Endothelial cell of hepatic sinusoid (primary cell): ENCODE measurements around the gene CTXN2.

Source experiments
- in situ Hi-C: cut with HindIII; loops from 2 replicates; pipeline ENCODE4 v1.10.0; 2017; ENCODE audit warnings: low sequenced_read_pairs

Gene CTXN2

GRCh38 chr15:48191574-48192225 is at the start of gene CTXN2:
Gene CTXN2, plus strand, starts transcription at chr15:48191665. Its CDS starts 9,636 bp downstream, at chr15:48201301.
- in situ Hi-C loops: no loop called here

DNA sequence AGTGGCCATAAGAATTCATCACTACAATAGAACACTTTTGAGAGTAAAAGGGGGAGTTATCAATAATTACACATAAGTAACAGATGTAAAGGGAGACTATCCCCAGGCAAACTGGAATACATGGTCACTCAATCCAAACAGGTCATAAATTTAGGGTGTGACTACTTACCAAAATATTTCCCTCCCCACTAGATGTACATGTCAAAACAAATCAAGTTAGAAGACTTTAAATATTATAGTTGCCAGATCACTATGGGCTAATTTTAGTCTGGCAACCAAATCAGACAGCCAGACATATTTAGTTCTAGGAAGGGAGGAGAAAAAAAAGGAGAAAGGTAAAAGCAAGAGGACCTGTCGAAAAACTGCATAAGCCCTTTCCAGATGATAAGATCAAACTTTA is 47.6 kb upstream of the CTXN2 start:
- in situ Hi-C loops: loop anchor here (25.0 kb wide), 1 partner anchor 93 kb away; no protein-coding TSS in a partner anchor

GRCh38 chr15:48144889-48145288 is 46.6 kb upstream of the CTXN2 start:
- in situ Hi-C loops: loop anchor here (25.0 kb wide), 1 partner anchor 92 kb away; no protein-coding TSS in a partner anchor

DNA sequence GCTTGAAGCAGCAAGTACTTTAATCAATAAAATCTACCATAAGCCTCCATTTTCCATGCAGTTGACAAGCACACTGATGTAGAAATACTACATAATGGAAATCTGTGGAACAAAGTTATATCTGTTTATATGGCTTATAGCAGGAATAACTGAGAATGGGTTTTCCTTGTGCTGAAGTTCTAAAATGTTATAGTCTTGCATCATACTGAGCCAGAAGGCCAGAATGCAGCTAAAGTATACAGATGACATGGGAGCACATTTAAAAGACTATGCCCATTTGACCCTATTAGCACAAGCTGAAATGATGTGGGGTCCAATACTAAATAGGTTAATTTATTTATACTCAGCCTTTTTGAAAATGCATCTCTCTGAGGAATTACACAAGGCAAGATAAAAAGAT is 45.5 kb upstream of the CTXN2 start:
- in situ Hi-C loops: loop anchor here (25.0 kb wide), 1 partner anchor 91 kb away; no protein-coding TSS in a partner anchor

- in situ Hi-C loops: loop anchor here (25.0 kb wide), 1 partner anchor 90 kb away; no protein-coding TSS in a partner anchor
These were observed 44.1 kb upstream of the CTXN2 start for GRCh38 chr15:48147358-48147757.

DNA sequence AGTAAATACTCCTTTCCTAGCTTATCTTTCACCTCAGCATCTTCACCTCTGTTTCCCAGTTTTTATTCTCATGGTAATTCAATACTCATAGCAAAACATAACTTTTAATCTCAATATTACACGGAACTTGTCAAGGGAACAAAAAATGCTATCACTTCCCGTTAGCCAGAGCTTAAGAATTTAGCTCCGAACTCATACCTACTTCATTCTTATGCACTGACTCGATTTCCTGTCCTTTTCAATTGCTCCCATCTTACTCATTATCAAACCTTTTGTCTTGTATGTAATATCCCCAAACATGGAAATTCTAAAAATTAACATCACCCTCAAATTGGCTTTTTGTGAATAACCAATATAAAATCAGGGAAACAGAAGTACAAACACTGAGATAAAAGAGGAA is 41.6 kb upstream of the CTXN2 start:
- in situ Hi-C loops: loop anchor here (25.0 kb wide), 1 partner anchor 87 kb away; no protein-coding TSS in a partner anchor

DNA sequence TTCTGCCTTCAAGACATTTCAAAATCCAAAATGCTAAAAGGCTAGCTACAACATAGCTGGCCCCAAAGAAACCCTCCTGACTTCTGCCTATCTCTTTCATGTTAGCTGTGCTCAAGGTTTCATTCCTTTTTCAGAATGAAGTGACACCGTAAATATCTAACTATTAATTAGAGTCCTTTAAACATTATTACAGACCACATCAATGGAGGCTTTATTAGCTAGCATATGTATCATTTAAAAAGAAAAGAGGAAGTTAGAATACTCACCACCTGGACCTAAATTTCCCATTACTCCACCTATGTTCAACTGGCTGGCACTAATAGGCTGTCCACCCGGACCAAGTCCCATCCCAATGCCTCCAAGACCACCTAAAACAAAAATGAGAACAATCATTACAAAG is 37.9 kb upstream of the CTXN2 start:
- in situ Hi-C loops: no loop called here

GRCh38 chr15:48168616-48169015 is 22.8 kb upstream of the CTXN2 start:
- in situ Hi-C loops: no loop called here

DNA sequence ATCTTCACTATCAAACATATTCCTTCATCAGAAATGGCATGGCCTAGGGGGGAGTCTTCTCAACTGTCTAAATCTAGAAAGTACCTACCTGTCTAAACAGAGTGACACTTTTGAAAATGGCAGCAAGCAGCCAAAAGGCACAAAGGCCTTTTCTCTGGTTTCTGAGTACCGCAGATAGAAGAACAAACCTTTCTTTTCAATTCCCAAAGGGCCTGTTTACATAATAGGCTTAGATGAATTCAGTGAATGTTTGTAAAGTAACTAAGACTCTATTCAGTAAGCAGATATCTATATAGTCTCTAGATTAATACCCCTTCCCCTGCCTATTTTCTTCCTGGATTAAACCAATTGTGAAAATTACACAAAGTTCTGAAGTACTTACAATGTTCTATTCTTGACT is 20.5 kb upstream of the CTXN2 start:
- in situ Hi-C loops: loop anchor here (5.0 kb wide), 1 partner anchor 39 kb away; no protein-coding TSS in a partner anchor

- in situ Hi-C loops: no loop called here
These were observed 16.3 kb upstream of the CTXN2 start for GRCh38 chr15:48175126-48175525.

- in situ Hi-C loops: no loop called here
These were observed 15.4 kb upstream of the CTXN2 start for GRCh38 chr15:48176112-48176511.

GRCh38 chr15:48176957-48177356 is 14.5 kb upstream of the CTXN2 start:
- in situ Hi-C loops: no loop called here

- in situ Hi-C loops: no loop called here
These were observed 14.1 kb upstream of the CTXN2 start for GRCh38 chr15:48177383-48177765.

DNA sequence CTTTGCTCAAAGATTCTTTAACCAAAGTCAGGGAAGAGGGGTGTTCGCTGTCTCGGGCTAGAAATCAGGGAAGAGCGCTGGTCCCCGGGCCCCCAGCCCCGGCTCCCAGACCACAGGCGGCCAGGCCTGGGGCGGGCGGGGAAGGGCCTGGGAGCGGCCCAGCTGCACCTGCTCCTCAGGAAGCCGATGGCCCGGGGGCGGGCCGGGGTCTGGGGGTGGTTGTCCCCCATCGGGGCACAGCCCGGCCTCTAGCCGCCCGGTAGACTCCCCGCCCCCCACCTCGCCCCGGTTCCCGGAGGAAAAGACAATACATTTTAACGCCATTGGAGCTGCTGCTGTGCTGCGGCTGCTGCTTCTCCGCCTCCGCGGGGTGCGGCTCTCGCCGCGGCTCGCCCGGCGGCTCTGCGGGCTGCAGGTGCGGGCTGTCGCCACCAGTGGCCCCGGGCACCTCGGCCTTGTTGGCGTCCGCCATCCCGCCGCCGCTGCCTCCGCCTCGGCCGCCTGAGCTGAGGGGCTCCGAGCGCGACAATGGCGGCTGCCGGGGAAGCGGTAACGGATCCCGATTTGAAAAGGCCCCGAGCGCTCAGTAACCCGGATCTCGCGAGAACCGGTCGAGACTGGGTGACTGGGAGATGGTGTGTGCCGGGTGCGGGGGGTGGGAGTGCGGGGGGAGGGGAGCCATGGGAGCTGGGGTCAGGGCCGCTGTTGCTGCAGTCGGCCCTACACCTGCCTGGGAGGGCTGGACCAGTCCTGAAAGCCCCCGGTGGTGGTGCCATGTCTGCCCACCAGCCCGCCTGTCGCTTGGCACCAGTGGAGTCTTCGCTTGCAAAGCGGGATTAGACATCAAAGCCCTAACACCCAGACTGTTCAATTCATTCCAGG is 13.5 kb upstream of the CTXN2 start, which contains the start of gene MYEF2:
MYEF2 (minus strand) TSS at position 530 of the 882 bp plus-strand sequence; CDS start at position 472, 58 bp downstream.
- in situ Hi-C loops: no loop called here

- in situ Hi-C loops: no loop called here
These were observed 12.9 kb upstream of the CTXN2 start for GRCh38 chr15:48178648-48178931.

DNA sequence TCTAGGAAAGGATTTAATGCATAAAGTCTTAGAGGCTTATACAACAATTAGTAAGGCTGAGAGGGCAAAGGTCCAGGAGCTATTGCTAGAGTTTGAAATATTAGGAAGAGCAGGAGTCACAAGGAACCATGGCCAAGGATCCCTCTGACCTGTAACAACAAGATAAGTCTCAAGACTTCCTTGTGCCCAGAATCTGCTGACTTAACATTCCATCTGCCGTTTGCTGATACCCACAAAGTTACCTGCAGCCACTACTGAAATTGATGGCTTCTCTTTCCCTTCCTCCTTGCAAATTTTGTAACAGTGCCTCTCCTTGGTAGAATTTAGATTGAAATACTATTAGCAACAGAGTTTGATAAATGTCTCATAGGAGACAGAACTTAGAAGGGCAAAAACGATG is 8.7 kb upstream of the CTXN2 start:
- in situ Hi-C loops: no loop called here

DNA sequence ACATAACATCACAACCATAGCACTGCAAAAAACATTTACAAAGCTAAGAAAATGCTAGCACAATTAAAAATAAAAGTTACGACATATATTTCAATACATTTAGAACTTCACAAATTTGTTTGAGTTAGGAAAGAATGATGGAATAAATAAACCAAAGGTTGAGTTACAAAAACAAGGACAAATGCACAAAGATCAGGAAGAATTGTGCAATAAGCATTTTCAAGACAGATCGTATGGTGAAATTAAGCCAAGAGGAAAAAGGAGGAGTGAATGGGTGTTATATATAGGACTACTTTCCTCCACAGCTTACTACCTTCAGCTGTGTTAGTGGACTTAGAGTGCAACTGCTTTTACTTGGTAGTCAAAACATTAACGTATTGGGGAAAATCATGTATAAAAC is 5.9 kb upstream of the CTXN2 start:
- in situ Hi-C loops: no loop called here

- in situ Hi-C loops: no loop called here
These were observed 5.2 kb upstream of the CTXN2 start for GRCh38 chr15:48186271-48186670.

DNA sequence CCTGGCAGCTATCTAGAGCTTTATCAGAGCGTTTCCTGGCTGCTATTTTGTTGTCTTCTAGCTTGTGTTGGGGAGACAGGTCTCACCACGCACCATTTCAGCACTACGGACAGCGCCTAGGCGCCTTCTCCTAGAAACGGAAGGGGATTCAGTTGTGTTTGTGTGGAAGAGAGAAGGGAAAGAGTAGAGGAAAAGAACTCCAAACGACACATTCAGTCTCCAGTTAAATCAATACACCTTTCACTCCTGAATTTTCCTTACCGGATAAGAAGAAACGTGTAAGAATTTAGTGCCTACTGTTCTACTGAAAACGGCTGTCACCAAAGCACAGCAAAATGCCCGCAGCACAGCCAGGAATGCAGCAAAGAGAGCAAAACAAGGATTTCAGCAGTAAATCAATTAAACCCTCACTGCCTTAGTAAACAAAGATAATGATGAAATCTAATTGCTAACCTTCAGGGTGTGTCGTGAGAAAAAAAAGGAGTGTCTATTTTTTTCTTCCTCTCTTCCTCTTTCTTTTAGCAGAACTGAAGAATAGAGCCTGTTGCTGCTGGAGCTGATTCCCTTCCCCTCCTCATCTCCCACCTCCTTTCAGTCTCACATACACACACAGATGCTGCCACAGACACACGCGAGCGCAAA is 412 bp upstream of the CTXN2 start:
- in situ Hi-C loops: no loop called here

- in situ Hi-C loops: no loop called here
These were observed 10.6 kb downstream of the CTXN2 start for GRCh38 chr15:48202068-48202467.

DNA sequence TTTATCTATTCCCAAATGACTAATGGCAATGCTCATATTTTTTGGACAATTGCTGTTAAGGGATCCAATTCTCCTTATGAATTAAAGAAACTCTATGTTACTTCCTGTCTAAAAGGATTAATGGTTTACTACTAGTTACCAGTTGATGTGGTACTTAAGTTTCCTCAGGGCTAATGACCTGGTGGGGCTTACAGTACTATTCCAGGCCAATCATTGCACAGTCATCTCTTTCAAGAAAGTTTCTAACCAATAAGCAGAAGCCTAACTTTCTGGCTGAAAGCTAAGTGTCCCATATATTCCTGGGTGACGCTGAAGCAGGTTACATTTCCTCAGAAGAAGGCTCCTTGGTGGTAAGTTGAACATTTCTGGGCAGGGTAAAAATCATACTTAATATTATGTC is 14.5 kb downstream of the CTXN2 start, which contains the start of gene SLC12A1:
SLC12A1 (plus strand) TSS at position 322 of the 400 bp plus-strand sequence. CDS start 1,418 bp downstream, outside the sequence.
- in situ Hi-C loops: no loop called here
